HUES64 (cell line): ENCODE data around the gene SMYD2.
A peak's percentile ranks its signal among the peaks of the same experiment; 100 is the strongest.

ENCODE experiments used
- H3K27ac ChIP-seq: 2 replicates; pipeline ENCODE4 v1.7.0; 2013; ENCODE audit warnings: low read depth, low read length, inconsistent platforms
- H3K27me3 ChIP-seq: 2 replicates; pipeline ENCODE4 v1.6.1; 2013; ENCODE audit warnings: mild to moderate bottlenecking, low read length; ENCODE audit not compliant: insufficient read depth
- H3K36me3 ChIP-seq: 2 replicates; pipeline ENCODE4 v1.6.1; 2013; ENCODE audit warnings: mild to moderate bottlenecking, low read length; ENCODE audit not compliant: insufficient read depth
- H3K4me1 ChIP-seq: 2 replicates; pipeline ENCODE4 v1.6.1; 2013; ENCODE audit warnings: mild to moderate bottlenecking, low read length, moderate library complexity; ENCODE audit not compliant: insufficient read depth
- H3K4me3 ChIP-seq: 2 replicates; pipeline ENCODE4 v1.5.1; 2013; ENCODE audit warnings: mild to moderate bottlenecking, low read length, moderate library complexity
- H3K9ac ChIP-seq: 2 replicates; pipeline ENCODE4 v1.6.1; 2013; ENCODE audit warnings: mild to moderate bottlenecking, low read depth, low read length
- H3K9me3 ChIP-seq: 2 replicates; pipeline ENCODE4 v1.6.1; 2013; ENCODE audit warnings: low read depth, low read length; ENCODE audit not compliant: insufficient read depth
- WGBS: fragments of 150-250, 120-280 bp; methylation state at CpG from one replicate; pipeline ENCODE4 v1.1.7; 2013; ENCODE audit warnings: missing lambda C conversion rate; 5-methylcytosine and 5-hydroxymethylcytosine counted together

The SMYD2 gene

GRCh38 chr1:214370615-214371014 is 89.7 kb downstream of the SMYD2 start:
- WGBS: 92% methylated on average over 3 of the region's 3 CpGs
- no peak overlapping the region for H3K9ac ChIP-seq
- peaks cover 78% of the 10 kb centered on the region for H3K36me3 ChIP-seq
- H3K27ac ChIP-seq: no peak overlapping the region
- no peaks in the 10 kb centered on the region; the same call in 1 of the 2 replicates for H3K4me1 ChIP-seq
- H3K27me3 ChIP-seq: no peaks in the 10 kb centered on the region
- H3K4me3 ChIP-seq: no peak overlapping the region
- H3K9me3 ChIP-seq: no peaks in the 10 kb centered on the region

- H3K9me3 ChIP-seq: no peaks in the 10 kb centered on the region
- no peaks in the 10 kb centered on the region for H3K27me3 ChIP-seq
- H3K4me3 ChIP-seq: no peak overlapping the region
- no peaks in the 10 kb centered on the region; the same call in 1 of the 2 replicates for H3K4me1 ChIP-seq
- no peak overlapping the region for H3K27ac ChIP-seq
- peaks cover 86% of the 10 kb centered on the region for H3K36me3 ChIP-seq
- H3K9ac ChIP-seq: no peak overlapping the region
- WGBS: 75% methylated on average over 4 of the region's 5 CpGs
Observed at GRCh38 chr1:214372092-214372491, 91.1 kb downstream of the SMYD2 start.

- Histone ChIP-seq H3K27ac (no peak overlapping the region), H3K4me1 (peaks cover 28% of the 10 kb centered on the region), H3K9ac (no peak overlapping the region), H3K4me3 (no peak overlapping the region), H3K36me3 (peaks cover 71% of the 10 kb centered on the region), H3K9me3 (no peaks in the 10 kb centered on the region), H3K27me3 (no peaks in the 10 kb centered on the region)
- 95% methylated on average over 2 of the region's 2 CpGs for WGBS
Observed at GRCh38 chr1:214377485-214377884, 96.5 kb downstream of the SMYD2 start.

GRCh38 chr1:214377886-214378285 is 96.9 kb downstream of the SMYD2 start:
- Histone ChIP-seq H3K27me3 (no peaks in the 10 kb centered on the region), H3K9ac (no peak overlapping the region), H3K36me3 (peaks cover 71% of the 10 kb centered on the region), H3K27ac (no peak overlapping the region), H3K9me3 (no peaks in the 10 kb centered on the region), H3K4me1 (peaks cover 28% of the 10 kb centered on the region), H3K4me3 (no peak overlapping the region)
- 94% methylated on average over 9 of the region's 9 CpGs for WGBS

GRCh38 chr1:214378492-214378891 is 97.5 kb downstream of the SMYD2 start:
- Histone ChIP-seq H3K9me3 (no peaks in the 10 kb centered on the region), H3K4me3 (no peak overlapping the region), H3K4me1 (peaks cover 28% of the 10 kb centered on the region), H3K36me3 (peaks cover 75% of the 10 kb centered on the region), H3K27ac (no peak overlapping the region), H3K27me3 (no peaks in the 10 kb centered on the region), H3K9ac (no peak overlapping the region)
- WGBS: 94% methylated on average over 8 of the region's 8 CpGs

- H3K9ac ChIP-seq: no peak overlapping the region
- WGBS: 75% methylated on average over 6 of the region's 6 CpGs
- H3K36me3 ChIP-seq: peaks cover 75% of the 10 kb centered on the region
- no peaks in the 10 kb centered on the region for H3K27me3 ChIP-seq
- peak overlapping the region; percentile 43; the same call in 1 of the 2 replicates for H3K27ac ChIP-seq
- H3K4me1 ChIP-seq: peaks cover 28% of the 10 kb centered on the region
- no peaks in the 10 kb centered on the region for H3K9me3 ChIP-seq
- H3K4me3 ChIP-seq: no peak overlapping the region
Observed at GRCh38 chr1:214379236-214379970, 98.4 kb downstream of the SMYD2 start.

- Histone ChIP-seq H3K4me1 (peaks cover 28% of the 10 kb centered on the region), H3K9me3 (no peaks in the 10 kb centered on the region), H3K27ac (peak overlapping the region; percentile 52), H3K4me3 (no peak overlapping the region), H3K36me3 (peaks cover 74% of the 10 kb centered on the region), H3K27me3 (no peaks in the 10 kb centered on the region), H3K9ac (no peak overlapping the region)
- 56% methylated on average over 3 of the region's 3 CpGs for WGBS
Observed at GRCh38 chr1:214380396-214380795, 99.4 kb downstream of the SMYD2 start.

- H3K27ac ChIP-seq: peak overlapping the region; percentile 52
- H3K4me1 ChIP-seq: peaks cover 28% of the 10 kb centered on the region
- no peak overlapping the region for H3K9ac ChIP-seq
- no peaks in the 10 kb centered on the region for H3K27me3 ChIP-seq
- 87% methylated on average over 1 of the region's 1 CpG for WGBS
- H3K36me3 ChIP-seq: peaks cover 74% of the 10 kb centered on the region
- H3K9me3 ChIP-seq: no peaks in the 10 kb centered on the region
- H3K4me3 ChIP-seq: no peak overlapping the region
Observed at GRCh38 chr1:214380986-214381695, 100.2 kb downstream of the SMYD2 start.

- 97% methylated on average over 45 of the region's 45 CpGs for WGBS
- Histone ChIP-seq H3K9ac (no peak overlapping the region), H3K27me3 (no peaks in the 10 kb centered on the region), H3K4me3 (no peak overlapping the region), H3K36me3 (peaks cover 73% of the 10 kb centered on the region), H3K9me3 (no peaks in the 10 kb centered on the region), H3K27ac (no peak overlapping the region), H3K4me1 (peaks cover 26% of the 10 kb centered on the region)
Observed at GRCh38 chr1:214383381-214384372, 102.7 kb downstream of the SMYD2 start.

GRCh38 chr1:214384373-214385079 is 103.6 kb downstream of the SMYD2 start:
- peaks cover 71% of the 10 kb centered on the region for H3K36me3 ChIP-seq
- H3K27ac ChIP-seq: no peak overlapping the region
- 96% methylated on average over 18 of the region's 18 CpGs for WGBS

More at GRCh38 chr1:214384373-214385079, 103.6 kb downstream of the SMYD2 start:
- H3K9ac ChIP-seq: no peak overlapping the region
- no peaks in the 10 kb centered on the region for H3K9me3 ChIP-seq
- no peaks in the 10 kb centered on the region for H3K27me3 ChIP-seq
- H3K4me3 ChIP-seq: no peak overlapping the region
- H3K4me1 ChIP-seq: peaks cover 18% of the 10 kb centered on the region
